ENCODE measurements around the gene GPR143.

Gene GPR143

DNA sequence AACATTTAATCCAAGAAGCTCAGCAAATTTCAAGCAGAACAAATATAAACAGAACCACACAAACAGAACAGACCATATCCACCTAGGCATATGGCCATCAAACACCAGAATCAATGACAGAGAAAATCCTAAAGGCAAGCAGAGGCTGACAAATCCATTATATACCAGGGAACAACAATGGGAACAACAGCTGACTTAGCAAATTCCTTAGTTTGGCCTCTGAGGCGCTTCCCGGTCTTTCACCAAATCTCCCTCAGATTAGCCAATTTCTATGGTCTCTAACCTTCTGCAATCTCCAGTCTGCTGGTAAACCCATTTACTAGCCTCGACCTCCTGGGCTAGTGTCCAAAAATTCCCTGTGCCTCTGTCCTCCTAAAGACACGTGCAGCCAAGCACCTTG lies 59.2 kb downstream of the GPR143 start:
- DNase-seq = no peak

DNA sequence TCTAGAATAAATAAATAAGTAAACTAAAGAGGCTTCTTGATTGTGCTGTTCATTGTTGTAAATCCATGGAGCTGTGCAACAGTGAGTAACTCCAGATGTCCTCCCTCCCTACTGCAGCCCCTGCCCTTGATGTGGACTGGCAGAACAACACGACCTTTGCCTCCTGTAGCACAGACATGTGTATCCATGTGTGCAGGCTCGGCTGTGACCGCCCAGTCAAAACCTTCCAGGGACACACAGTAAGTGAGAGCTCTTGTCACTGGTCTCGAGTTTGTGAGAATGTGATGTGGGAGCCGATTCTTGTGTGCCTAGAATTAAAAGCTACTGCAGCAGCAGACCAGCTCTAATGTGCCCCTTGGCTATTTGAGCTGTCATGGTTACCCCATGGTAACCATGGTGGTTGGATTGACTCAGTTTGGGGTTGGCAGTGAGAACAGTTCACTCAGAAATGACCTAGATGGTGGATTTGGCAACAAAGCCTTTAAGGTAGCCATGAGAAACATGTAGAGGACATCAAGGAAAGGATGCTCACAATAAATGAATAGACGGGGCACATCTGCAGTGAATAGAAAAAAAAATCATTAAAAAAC lies 60.7 kb downstream of the GPR143 start:
- DNase-seq = no peak

DNA sequence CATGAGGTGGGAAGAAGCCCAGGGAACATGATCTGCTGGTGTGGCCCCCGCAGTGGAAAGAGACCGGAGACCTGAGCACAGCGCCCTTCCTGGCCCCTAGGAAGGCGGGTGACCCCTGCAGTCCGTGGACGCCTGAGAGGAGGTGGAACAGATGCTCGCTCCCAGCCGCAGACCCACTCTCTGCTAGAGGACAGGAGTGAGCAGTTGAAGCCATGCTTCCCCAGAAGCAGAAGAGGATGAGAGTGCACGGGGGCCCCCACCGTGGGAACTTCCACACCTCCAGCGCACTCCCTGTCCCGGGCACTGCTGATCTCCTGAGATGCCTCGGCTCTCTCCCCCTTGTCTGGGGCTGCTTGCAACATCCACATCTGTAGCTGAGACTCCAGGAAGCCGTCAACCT lies 62.2 kb downstream of the GPR143 start:
- DNase-seq = no peak

DNA sequence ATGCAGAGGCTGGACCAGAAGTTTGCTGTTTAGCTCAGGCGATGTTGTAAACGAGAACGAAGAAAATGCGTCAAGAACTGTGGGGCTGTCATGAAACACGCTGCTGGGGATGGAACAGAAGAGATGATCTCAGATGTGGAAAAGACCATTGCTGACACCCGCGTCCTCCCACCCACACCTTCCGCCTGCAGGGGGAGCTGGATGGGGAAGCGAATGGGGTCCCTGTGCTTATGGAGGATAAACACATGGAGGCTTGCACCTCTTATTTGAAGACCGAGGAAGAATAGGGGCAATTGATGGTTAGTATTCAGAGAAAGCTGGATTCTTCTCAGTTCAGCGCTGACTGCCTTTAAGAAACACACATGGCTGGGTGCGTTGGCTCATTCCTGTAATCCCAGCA lies 63.9 kb downstream of the GPR143 start:
- no peak for DNase-seq

DNA sequence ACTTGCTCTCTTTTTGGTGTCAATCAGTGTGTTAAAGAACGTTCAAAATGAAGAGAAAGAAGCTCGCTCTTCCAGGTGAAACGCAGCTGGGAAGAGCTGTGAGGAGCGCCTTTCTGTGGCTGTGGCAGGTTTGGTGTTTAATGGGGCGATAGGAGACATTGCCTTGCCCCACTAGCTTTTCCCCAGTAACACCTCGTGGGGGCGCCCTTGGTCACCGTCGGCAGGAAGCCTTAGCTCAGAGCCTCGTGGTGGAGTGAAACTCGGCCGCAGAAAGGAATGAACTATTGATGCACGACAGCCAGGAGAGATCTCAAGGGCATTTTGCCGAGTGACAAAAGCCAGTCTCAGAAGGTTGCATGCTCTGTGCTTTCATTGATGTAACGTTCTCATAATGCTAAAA lies 65.1 kb downstream of the GPR143 start:
- no peak for DNase-seq

DNA sequence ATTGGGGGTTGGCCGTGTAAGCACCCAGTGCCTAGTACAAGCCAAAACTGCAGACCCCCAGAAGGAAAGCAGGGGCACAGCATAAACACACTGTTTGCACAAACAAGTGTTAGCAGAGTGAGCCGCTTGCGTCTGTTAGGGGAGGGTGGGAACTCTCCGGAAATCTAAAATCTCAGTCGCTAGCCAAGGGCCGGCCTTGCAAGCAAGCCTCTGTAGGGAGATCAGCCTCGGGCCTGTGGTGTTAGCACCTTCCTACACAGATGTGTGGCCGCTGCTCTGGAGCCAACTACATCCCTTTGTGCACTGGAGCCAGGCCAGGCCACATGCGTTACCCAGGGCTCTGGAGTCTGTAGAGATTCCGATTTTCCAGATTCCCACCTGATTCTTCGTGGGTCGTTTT lies 67.1 kb downstream of the GPR143 start:
- DNase-seq = no peak

DNA sequence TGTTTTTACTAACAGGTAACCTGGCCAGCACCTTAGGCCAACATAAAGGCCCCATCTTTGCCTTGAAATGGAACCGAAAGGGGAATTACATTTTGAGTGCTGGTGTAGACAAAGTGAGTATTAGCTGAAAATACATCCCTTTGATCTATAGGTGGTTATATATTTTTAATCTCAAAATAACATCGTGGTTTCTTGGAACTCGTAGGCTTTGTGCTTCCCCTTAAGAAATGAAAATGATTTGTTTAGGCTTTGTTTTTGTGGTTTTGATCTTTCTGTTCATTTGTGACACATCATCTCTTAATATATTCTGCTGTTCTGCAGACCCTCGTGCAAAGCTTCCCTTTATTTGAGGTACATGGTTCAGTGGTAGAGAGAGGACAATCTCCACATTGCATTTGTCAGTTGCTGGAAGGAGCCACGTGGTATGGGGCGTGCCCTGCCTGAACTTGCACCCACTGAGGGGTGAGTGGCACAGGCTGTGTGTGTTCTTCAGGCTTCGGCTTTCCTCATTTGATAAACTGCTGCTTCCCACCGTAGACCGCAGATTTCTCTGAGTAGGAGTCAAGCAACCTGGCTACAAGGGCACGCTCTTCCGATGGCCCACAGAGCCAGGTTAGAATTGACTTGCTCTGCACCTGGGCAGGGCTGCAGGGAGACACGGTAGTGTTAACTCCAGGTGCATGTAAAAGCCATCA lies 72.2 kb downstream of the GPR143 start:
- DNase-seq = no peak

DNA sequence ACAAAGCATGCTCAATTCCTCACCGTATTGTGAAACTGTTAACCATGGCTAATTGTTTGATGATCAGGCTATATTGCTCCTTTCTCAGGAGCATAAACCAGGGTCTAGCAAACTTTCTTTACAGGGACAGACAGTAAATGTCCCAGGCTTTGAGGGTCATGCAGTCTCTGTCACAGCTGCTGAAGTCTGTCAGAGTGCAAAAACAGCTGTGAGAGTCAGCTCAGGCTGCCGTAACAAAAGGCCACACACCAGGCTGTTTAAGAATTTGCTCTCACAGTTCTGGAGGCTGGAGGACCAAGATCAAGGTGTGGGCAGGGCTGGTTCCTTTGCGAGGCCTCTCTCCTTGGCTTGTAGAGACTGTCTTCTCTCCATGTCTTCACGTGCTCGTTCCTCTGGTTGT lies 75.6 kb downstream of the GPR143 start:
- DNase-seq = no peak

DNA sequence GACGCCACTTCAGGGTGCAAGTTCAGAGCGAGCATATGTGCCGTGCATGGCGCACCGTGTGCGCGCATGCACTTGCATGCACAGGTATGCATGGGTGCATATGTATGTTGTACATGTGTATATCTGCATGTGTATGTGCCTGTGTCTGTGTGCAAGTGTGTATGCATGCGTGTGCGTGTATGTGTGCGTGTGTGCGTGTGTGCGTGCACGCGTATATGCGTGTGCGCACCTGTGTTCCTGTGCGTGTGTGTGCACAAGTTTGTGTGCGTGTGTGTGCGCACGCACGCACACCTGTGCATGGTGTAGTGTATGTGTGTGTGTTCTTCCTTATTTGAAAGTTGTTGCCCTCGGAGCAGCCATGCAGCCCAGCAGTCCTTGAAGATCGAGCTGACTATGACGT lies 76.8 kb downstream of the GPR143 start:
- DNase-seq = no peak

DNA sequence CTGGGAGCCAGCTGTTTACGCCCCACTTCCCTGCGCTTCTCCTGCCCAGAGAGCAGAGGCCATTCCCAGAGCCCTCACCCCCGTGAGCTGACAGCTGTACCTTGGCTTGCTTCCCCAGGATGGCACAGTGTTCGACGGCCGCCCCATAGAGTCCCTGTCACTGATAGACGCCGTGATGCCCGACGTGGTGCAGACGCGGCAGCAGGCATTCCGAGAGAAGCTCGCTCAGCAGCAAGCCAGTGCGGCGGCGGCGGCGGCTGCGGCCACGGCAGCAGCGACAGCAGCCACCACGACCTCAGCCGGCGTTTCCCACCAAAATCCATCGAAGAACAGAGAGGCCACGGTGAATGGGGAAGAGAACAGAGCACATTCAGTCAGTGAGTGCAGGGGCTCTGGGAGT lies 77.7 kb downstream of the GPR143 start:
- no peak for DNase-seq

DNA sequence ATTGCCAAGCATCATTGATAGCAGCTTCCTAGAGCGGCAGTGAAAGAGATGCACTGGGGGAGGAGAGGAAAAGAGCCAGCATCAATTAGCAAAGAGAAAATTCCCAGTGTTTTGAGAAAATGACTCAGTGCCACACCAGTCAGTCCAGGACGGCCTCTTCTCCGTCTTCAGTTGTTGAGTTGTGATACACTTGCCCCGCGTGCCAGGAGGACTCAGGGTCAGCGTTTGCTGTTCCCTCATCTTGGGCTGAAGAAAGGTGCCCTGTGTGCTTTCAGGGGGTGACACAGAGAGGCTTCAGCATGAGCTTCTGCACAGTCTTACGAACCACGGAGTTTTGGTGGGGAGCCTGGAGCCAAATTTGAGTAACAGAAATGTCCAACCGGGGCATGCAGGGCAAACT lies 82.3 kb downstream of the GPR143 start:
- no peak for DNase-seq

DNA sequence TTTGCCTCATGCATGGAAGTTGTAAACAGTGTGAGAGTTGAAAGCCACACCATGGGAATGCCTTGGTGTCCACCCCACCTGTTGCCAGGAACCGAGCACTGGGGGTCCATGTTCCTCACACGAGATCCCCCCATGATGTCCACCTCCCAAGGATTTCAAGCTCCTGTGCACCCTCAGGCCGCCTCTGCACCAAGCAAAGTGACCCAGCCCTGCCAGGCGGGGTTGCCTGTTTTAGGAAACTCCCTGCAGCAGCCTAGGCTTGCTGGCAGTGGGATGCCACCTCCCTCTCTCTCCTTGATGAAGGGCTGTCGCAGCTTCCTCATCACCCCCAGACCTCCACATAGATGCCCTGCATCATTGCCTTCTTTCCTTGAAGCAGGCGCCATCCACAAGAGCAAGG lies 82.8 kb downstream of the GPR143 start:
- no peak for DNase-seq

DNA sequence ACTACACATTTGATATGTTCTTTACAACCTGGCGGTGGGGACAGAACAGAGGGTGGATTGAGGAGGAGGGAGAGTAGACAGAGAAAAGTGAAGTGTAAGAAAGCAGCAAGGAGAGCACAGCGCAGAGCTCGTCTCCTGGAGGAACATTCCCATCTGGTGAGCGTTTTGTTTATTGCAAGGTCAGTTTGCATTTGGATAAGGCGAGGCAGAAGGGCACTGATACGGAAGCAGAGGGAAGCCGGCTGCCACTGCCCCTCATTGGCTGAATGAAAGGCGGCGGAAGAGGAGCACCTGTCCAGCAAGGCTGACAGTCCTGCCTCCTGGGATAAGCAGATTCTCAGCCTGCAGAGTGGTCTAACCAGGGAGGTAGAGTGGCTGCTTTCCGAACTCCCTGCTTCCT lies 83.2 kb downstream of the GPR143 start:
- no peak for DNase-seq

DNA sequence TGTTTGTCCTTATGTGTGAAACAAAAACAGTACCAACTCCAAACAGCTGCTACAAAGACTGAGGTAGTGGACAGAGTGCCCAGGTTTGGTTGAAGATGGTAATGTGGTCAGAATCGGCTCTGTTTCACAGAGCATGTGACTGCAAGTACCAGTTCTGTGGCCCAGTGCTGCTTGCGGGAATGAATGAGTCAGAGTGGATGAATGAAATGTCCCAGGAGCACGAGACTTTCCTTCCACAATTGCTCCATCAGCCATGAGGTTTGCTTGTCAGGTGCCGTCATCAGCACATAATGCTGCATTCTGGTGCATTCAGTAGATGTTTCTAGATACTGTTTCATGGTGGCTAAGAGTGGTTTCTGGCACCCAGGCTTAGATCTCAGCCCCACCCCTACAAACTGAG lies 84.2 kb downstream of the GPR143 start:
- no peak for DNase-seq

DNA sequence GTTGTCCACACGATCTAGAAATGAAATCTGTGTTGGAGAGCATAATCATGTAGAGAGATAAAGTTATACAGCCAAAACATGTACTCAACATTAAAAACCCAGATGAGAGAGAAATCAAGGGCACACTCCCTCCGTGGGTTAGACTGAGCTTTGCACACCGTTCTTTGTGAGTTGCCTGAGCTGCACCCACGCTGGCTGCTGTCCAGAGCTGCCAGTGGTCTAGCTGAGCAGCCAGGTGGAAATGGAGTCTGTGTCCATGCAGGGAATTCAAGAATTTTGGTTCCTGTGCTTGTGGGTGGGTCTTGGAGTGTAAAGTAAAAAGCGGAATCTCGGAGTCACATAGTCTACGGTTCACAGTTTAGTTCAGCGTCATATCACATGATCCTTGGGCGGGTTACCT lies 84.6 kb downstream of the GPR143 start:
- DNase-seq = no peak

DNA sequence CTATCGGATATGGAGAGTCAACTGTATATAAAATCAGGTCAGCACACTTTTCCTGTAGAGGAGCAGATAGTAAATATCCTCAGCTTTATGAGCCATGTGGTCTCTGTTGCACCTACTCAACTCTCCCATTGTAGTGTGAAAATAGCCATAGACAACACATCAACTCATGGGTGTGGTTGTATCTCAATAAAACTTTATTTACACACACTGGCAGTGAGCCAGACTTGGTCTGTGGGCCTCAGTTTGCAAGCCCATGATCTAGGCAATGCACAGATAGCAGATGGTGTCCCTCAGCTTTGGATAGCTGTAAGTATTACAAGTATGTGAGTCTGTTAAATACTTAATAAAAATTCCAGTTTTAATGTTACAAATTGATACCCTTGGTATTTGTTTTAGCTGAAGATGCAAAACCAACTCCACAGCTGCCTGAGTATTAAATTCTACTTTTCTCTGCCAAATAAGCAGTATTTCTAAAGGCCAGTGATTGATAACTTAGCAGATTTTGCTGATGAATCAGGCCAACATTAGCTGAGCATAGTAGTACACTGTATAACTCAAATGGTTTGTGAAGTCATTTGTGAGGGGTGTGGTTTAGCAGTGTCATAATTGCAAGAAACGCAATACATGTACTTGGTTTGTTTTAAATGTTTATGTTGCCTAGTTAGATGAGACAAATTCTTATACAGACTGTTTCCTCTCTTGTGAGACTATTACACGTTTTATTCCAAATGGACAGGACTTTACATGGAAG lies 87.3 kb downstream of the GPR143 start:
- DNase-seq = no peak

DNA sequence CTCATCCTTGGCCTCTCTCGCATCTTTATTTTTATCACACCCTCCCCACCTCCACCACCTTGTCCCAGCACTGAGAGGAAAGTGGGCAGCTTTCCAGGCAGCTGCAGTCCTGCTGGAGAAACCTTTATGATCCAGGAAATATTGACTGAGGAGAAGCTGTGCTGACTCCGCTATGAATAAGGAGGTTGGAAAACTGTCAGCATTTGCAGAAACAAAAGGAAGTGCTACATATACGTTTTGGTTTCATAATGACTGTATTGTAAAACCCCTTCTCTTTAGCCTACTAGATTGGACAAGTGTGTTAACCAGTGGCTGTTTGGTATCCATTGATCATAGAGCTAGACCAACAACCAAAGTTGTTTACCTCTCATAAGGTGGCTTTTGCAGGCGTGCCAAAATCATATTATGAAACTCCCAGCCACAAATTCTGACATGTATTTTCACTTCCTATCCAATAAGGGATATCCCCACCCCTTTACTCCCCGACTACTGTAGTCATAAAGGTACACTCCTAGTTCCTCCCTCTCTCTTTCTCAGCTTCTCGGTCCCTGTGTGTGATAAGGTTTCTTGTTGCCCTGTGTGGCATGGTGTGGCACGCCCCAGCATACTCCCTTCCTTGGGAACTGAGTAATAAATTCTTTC lies 88.4 kb downstream of the GPR143 start:
- peak; percentile 36 for DNase-seq

DNA sequence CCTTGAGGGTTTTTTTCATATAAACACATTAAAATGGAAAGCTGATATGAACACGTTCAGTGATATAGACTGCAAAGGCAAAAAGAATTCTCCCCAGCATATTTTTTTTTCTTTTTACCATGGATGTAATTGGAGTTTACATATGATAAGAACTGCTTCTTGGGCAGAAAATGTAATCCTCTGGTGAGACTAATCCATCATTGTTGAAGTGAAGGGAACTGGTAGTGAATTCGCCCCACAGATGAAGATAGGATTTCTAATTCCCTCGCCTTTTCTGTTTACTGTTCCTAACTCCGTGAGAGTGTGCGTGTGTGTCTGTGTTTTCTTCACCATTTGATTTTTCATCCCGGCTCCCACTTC lies 88.9 kb downstream of the GPR143 start:
- DNase-seq = no peak

DNA sequence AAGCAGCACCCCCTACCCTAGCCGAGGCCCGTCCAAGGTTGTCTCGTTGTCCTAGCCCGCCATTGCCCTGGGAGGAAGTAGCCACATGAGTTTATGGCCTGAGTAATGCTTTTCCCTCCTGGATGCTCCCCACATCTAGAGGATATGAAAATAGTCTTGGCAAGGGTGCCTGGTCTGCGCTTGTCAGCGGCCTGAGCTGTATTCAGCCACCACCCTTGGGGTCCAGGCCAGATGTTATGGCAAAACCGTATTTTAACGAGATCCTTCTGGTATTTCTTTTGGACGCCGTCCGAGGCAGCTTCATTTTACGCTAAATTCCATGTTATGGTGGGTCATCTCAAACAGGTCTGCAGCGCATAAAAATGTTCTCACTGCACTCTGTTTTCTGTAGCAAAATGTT lies 89.3 kb downstream of the GPR143 start:
- DNase-seq = no peak

Data from NCI-H2029 (cell line).